Natural killer cell (primary cell): ENCODE data around the gene TLDC2. TPM values are rescaled to one million over a fixed set of nuclear protein-coding genes. Genes with fewer than 3 reads are reported as not detected.
A peak's percentile ranks its signal among the peaks of the same experiment; 100 is the strongest.
"Not testable (repeated sequence)": the region's sequence is repeated elsewhere in the genome, so short reads cannot be mapped to it uniquely, and the experiment has no call there.

ENCODE experiments used
- ATAC-seq, 3 donors: fragments of 150-1000 bp in 2 of 3; fragments of 200-7000 bp in 1 of 3; cut with Tn5 transposase; 1 replicate in 1 of 3; 2 replicates in 2 of 3; pipeline ENCODE4 v1.10.0; 2021; ENCODE audit warnings: mild to moderate bottlenecking in 2 of 3, moderate library complexity in 2 of 3
- DNase-seq, 2 donors: peaks; one replicate each; pipeline versions ENCODE4 v3.0.0 to v3.0.0-alpha.2; 2013 to 2021; ENCODE audit warnings: mixed read lengths in 1 of 2
- H3K27ac ChIP-seq: one replicate; pipeline ENCODE4 v1.5.1; 2013; ENCODE audit warnings: mild to moderate bottlenecking, low read length
- H3K27me3 ChIP-seq: one replicate; pipeline ENCODE4 v1.6.1; 2013; ENCODE audit warnings: low read length; ENCODE audit not compliant: control insufficient read depth, insufficient read depth
- H3K36me3 ChIP-seq: one replicate; pipeline ENCODE4 v1.6.1; 2013; ENCODE audit warnings: low read length; ENCODE audit not compliant: control insufficient read depth, insufficient read depth
- H3K4me1 ChIP-seq: one replicate; pipeline ENCODE4 v1.6.1; 2013; ENCODE audit warnings: low read length; ENCODE audit not compliant: control insufficient read depth, insufficient read depth
- H3K4me3 ChIP-seq: one replicate; pipeline ENCODE4 v1.5.1; 2013; ENCODE audit warnings: low read length
- H3K9me3 ChIP-seq: one replicate; pipeline ENCODE4 v1.6.1; 2013; ENCODE audit warnings: low read length; ENCODE audit not compliant: control insufficient read depth, insufficient read depth
- H3K27ac Mint-ChIP-seq, 2 donors: one replicate each; pipeline ENCODE4 v1.8.0; 2022; ENCODE audit warnings: mild to moderate bottlenecking in 2 of 2, mixed read lengths in 2 of 2, moderate library complexity in 1 of 2
- H3K27me3 Mint-ChIP-seq, 2 donors: one replicate each; pipeline ENCODE4 v1.8.0; 2022; ENCODE audit warnings: low read depth in 2 of 2, mixed read lengths in 2 of 2
- H3K36me3 Mint-ChIP-seq: one replicate; pipeline ENCODE4 v1.8.0; 2022; ENCODE audit warnings: mixed read lengths
- H3K4me1 Mint-ChIP-seq, 2 donors: one replicate each; pipeline ENCODE4 v1.8.0; 2022; ENCODE audit warnings: mixed read lengths in 2 of 2
- H3K4me3 Mint-ChIP-seq: one replicate; pipeline ENCODE4 v1.8.0; 2022; ENCODE audit warnings: mild to moderate bottlenecking, moderate library complexity, mixed read lengths
- H3K9me3 Mint-ChIP-seq, 2 donors: one replicate each; pipeline ENCODE4 v1.8.0; 2022; ENCODE audit warnings: mixed read lengths in 2 of 2
- whole genome bisulfite sequencing: methylation state at CpG from one replicate; pipeline ENCODE4 v1.1.7; 2013; ENCODE audit warnings: missing lambda C conversion rate; ENCODE audit not compliant: insufficient coverage; 5-methylcytosine and 5-hydroxymethylcytosine counted together
- intact Hi-C: fragments of 100-400 bp; cut with micrococcal nuclease; formaldehyde crosslinking; loops from one replicate; pipeline ENCODE4 v1.14.2; 2022
- total RNA-seq, 4 donors: library from RNA; stranded (reverse); fragments of 120-200 nt in 1 of 4; gene quantifications; one replicate each; pipeline versions ENCODE4 v1.2.3 to v1.2.4, GENCODE V29; 2013 to 2022
- TF ChIP-seq, protein P1 (sequence below): fragments of 200-600 bp; IDR thresholded peaks from one replicate; pipeline ENCODE4 v1.8.0; 2022; ENCODE audit warnings: antibody characterized with exemption

The TLDC2 gene
- total RNA-seq, 3 donors from 2014 or later (not counting 1 experiment from before 2014, with no cell fraction given) = 1.4 TPM; not detected in 2

GRCh38 chr20:36839150-36839549 is 36.8 kb upstream of the TLDC2 start:
- H3K4me1 Mint-ChIP-seq = peaks cover 14 to 43% of the 10 kb centered on the region in 2 donors

GRCh38 chr20:36841030-36841429 is 34.9 kb upstream of the TLDC2 start:
- H3K27ac Mint-ChIP-seq = peak overlapping the region; percentile 88 to 95
- not testable (repeated sequence) for H3K4me3 Mint-ChIP-seq

More at GRCh38 chr20:36839150-36839549, 36.8 kb upstream of the TLDC2 start:
- intact Hi-C loops = no loop called here
- H3K9me3 Mint-ChIP-seq = no peaks in the 10 kb centered on the region
- H3K27ac Mint-ChIP-seq = no peak overlapping the region
- Histone ChIP-seq H3K4me1 (peaks cover 54% of the 10 kb centered on the region), H3K9me3 (no peaks in the 10 kb centered on the region), H3K4me3 (no peak overlapping the region), H3K36me3 (no peaks in the 10 kb centered on the region), H3K27ac (no peak overlapping the region), H3K27me3 (no peaks in the 10 kb centered on the region)
- DNase-seq (no peak), ATAC-seq (no peak)
- TF ChIP-seq, protein P1, sequence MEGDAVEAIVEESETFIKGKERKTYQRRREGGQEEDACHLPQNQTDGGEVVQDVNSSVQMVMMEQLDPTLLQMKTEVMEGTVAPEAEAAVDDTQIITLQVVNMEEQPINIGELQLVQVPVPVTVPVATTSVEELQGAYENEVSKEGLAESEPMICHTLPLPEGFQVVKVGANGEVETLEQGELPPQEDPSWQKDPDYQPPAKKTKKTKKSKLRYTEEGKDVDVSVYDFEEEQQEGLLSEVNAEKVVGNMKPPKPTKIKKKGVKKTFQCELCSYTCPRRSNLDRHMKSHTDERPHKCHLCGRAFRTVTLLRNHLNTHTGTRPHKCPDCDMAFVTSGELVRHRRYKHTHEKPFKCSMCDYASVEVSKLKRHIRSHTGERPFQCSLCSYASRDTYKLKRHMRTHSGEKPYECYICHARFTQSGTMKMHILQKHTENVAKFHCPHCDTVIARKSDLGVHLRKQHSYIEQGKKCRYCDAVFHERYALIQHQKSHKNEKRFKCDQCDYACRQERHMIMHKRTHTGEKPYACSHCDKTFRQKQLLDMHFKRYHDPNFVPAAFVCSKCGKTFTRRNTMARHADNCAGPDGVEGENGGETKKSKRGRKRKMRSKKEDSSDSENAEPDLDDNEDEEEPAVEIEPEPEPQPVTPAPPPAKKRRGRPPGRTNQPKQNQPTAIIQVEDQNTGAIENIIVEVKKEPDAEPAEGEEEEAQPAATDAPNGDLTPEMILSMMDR = no peak
- H3K27me3 Mint-ChIP-seq = no peaks in the 10 kb centered on the region
- WGBS = 96% methylated on average over 23 of the region's 23 CpGs
- H3K4me3 Mint-ChIP-seq = no peak overlapping the region
- no peaks in the 10 kb centered on the region for H3K36me3 Mint-ChIP-seq

DNA sequence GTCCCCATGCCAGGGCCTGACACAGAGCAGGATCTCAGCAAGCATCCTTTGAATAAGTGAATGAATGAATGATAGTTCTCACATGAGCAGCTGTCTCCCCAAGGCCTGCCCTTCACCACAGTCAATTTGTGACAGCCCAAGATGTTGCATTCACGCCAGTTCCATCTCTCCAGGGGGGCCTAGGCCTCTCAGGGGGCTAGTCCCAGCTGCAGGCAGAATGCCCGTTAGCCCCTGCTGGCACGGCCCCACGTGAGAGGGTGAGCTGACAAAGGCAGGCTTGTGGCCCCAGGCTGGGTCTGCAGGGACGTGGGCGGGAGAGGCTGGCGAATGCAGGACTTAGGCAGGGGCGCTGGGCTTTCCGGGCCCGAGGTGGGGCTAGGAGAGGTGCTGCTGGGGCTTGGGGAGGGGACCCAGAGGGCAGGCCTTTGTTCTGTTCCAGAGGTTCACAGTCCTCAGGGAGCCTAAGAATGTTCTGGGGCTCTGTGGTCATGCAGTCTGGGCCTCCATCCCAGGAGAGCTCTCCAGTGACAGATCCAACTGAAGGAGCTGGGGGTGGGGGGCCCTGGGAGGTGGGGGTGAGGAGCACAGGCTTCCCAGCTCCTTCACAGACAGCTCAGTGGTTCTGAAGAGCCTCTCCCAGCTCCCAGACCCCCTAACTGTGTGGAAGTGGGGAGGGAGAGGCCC is 30.5 kb upstream of the TLDC2 start:
- Mint-ChIP-seq H3K27ac (no peak overlapping the region), H3K9me3 (no peaks in the 10 kb centered on the region), H3K36me3 (no peaks in the 10 kb centered on the region), H3K4me3 (no peak overlapping the region), H3K4me1 (peaks cover 14 to 25% of the 10 kb centered on the region in 2 donors), H3K27me3 (no peaks in the 10 kb centered on the region)
- DNase-seq (no peak), ATAC-seq (no peak)
- Histone ChIP-seq H3K27me3 (no peaks in the 10 kb centered on the region), H3K36me3 (no peaks in the 10 kb centered on the region), H3K4me3 (no peak overlapping the region), H3K9me3 (no peaks in the 10 kb centered on the region), H3K4me1 (peaks cover 49% of the 10 kb centered on the region), H3K27ac (peak overlapping the region; percentile 68)
- TF ChIP-seq, protein P1 = no peak
- intact Hi-C loops = no loop called here
- 76% methylated on average over 10 of the region's 10 CpGs for WGBS

More at GRCh38 chr20:36841030-36841429, 34.9 kb upstream of the TLDC2 start:
- H3K27me3 ChIP-seq, H3K36me3 Mint-ChIP-seq, H3K36me3 ChIP-seq, intact Hi-C loops, H3K27me3 Mint-ChIP-seq, H3K4me3 ChIP-seq, H3K9me3 Mint-ChIP-seq, DNase-seq, H3K9me3 ChIP-seq: not testable (repeated sequence)
- peak overlapping the region; percentile 89 for H3K27ac ChIP-seq
- WGBS = 97% methylated on average over 5 of the region's 9 CpGs
- ATAC-seq = peak in 1 of 3 donors; percentile 24
- peaks cover 57% of the 10 kb centered on the region for H3K4me1 ChIP-seq
- H3K4me1 Mint-ChIP-seq = peaks cover 14 to 32% of the 10 kb centered on the region in 2 donors

GRCh38 chr20:36847009-36847709 is 28.8 kb upstream of the TLDC2 start:
- peaks cover 39% of the 10 kb centered on the region for H3K4me1 ChIP-seq
- H3K27ac Mint-ChIP-seq = no peak overlapping the region
- H3K27me3 Mint-ChIP-seq = no peaks in the 10 kb centered on the region
- no peak overlapping the region for H3K27ac ChIP-seq
- no peak for ATAC-seq
- 93% methylated on average over 18 of the region's 18 CpGs for WGBS
- H3K9me3 Mint-ChIP-seq = no peaks in the 10 kb centered on the region
- H3K36me3 ChIP-seq = no peaks in the 10 kb centered on the region
- no peaks in the 10 kb centered on the region for H3K9me3 ChIP-seq
- intact Hi-C loops = no loop called here
- H3K4me3 Mint-ChIP-seq = no peak overlapping the region
- no peaks in the 10 kb centered on the region for H3K36me3 Mint-ChIP-seq
- peaks cover 11 to 16% of the 10 kb centered on the region in 2 donors for H3K4me1 Mint-ChIP-seq
- DNase-seq = no peak
- no peaks in the 10 kb centered on the region for H3K27me3 ChIP-seq
- TF ChIP-seq, protein P1 = no peak
- no peak overlapping the region for H3K4me3 ChIP-seq
